Muscle of back (tissue), 11 donors: ENCODE measurements around the gene SYNJ2BP. TPM values are rescaled to one million over a fixed set of nuclear protein-coding genes. Genes with fewer than 3 reads are reported as not detected.

Experiments used
- DNase-seq, 3 donors: peaks; one replicate each; pipeline versions ENCODE4 v3.0.0 to v3.0.0-alpha.2; 2013
- polyA plus RNA-seq, 10 donors: library from polyadenylated mRNA; unstranded; fragments of 120-200 nt; gene quantifications; one replicate each; pipeline ENCODE4 v1.2.1, GENCODE V29; 2013; ENCODE audit not compliant: insufficient read length in 10 of 10

The SYNJ2BP gene
- polyA plus RNA-seq, 10 donors = 22.8 to 31.5 (median 24.4) TPM

DNA sequence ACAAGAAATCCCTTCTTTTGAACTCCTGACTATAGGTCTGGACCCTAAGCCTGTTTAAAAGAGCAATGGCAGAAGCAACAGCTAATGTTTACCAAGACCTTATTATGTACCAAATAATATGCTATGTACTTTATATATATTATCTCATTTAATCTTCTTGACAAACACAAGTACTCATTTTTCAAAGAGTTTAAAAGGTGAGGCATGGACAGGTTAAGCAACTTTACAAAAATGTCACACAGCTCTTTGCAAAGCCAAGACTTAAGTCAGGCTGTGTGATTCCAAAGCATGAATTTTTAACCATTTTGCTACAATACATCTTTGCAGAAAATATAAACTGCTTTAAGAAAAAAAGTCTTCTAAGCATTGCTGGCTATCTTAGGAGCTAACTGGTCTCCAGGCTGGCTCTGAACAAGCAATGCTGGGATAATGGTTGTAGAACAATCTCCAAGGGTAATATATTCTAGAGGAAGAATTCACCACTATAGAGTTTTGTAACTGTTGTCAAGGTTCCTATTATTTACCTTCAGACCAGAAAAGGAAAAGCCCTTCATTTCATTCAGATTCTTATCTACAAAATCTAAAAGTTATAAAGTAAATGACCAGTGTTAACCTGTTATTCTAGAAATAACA, 22.1 kb downstream of the SYNJ2BP start:
- DNase-seq = no peak

- no peak for DNase-seq
These were observed 24.2 kb downstream of the SYNJ2BP start for GRCh38 chr14:70392676-70393075.

GRCh38 chr14:70391493-70392391, 25.1 kb downstream of the SYNJ2BP start:
- DNase-seq = no peak

- DNase-seq = no peak
These were observed 34.4 kb downstream of the SYNJ2BP start for GRCh38 chr14:70382536-70382935.

GRCh38 chr14:70380824-70381223, 36.1 kb downstream of the SYNJ2BP start:
- DNase-seq = no peak

DNA sequence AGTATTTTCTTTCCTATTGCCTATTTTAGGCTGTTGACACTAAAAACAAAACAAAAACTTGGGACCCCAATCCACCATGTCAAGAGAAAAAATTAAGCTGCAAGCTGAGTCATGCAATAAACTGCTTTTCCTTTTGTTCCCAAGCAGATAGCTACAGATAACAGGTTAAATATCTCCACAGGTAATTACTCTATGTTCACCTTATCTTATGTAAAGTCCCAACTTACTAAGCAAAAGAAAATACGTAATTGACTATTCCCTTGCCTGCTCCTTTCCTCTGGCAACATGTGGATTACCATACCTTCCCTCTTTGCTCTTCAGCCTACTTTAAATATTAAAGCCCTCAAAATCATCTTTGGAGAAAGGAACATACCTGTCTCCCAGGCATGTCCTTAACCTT, 38.2 kb downstream of the SYNJ2BP start:
- DNase-seq = no peak

Other genes starting within 250 kb of the SYNJ2BP start
- gene SLC8A3, start 228.1 kb downstream of the SYNJ2BP start, polyA plus RNA-seq = 1 to 10 TPM; 4.7 to 9.8 (median 5.8) TPM
- 10 to 100 TPM; 50.3 to 69.3 (median 58.8) TPM for gene COX16, start 57.4 kb downstream of the SYNJ2BP start, polyA plus RNA-seq
- gene ADAM21, start 35.1 kb upstream of the SYNJ2BP start, polyA plus RNA-seq = under 1 TPM; 0.08 to 0.60 (median 0.27) TPM
- under 1 TPM in 6 of 10 donors, not detected in 4; 0.07 to 0.22 (median 0.13) TPM for gene ADAM20, start 117.9 kb upstream of the SYNJ2BP start, polyA plus RNA-seq
- 10 to 100 TPM; 25.4 to 38.4 (median 30.6) TPM for gene MED6, start 183.6 kb upstream of the SYNJ2BP start, polyA plus RNA-seq
- gene TTC9, start 224.8 kb upstream of the SYNJ2BP start, polyA plus RNA-seq = 10 to 100 TPM in 2 of 10 donors, 1 to 10 TPM in 8; 4.7 to 12.9 (median 8.4) TPM